ENCODE measurements around the gene CPN2.

Gene CPN2

GRCh38 chr3:194381460-194381875 is 30.3 kb upstream of the CPN2 start:
- no peak for TF ChIP-seq CTCF (IDR thresholded peaks at IDR 0.05; ENCODE audit: low read depth, low read length)
- H3K4me3 ChIP-seq (ENCODE audit: low read depth, low read length) = peak overlapping the region; percentile 31; the same call in 1 of the 2 replicates

GRCh38 chr3:194380326-194380725 is 29.2 kb upstream of the CPN2 start:
- no peak overlapping the region for H3K4me3 ChIP-seq (ENCODE audit: low read depth, low read length)
- TF ChIP-seq CTCF (IDR thresholded peaks at IDR 0.05; ENCODE audit: low read depth, low read length) = no peak

GRCh38 chr3:194379651-194380050 is 28.5 kb upstream of the CPN2 start:
- TF ChIP-seq CTCF (IDR thresholded peaks at IDR 0.05; ENCODE audit: low read depth, low read length) = no peak
- H3K4me3 ChIP-seq (ENCODE audit: low read depth, low read length) = no peak overlapping the region

DNA sequence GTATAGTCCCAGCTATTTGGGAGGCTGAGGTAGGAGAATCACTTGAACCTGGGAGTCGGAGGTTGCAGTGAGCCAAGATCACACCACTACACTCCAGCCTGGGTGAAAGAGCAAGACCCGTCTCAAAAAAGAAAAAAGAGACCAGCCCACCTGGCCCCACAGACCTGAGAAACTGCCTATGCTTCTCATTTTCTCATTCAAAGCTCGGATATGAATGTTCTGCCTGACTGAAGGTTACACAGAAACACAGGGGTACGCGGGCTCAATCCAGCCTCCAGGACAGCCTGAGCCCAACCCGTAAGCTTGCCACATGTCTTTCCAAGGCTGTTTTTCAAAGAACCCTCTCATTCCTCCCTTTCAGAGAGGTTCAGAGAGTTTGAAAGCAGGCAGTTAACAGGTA is 28.1 kb upstream of the CPN2 start:
- TF ChIP-seq CTCF (IDR thresholded peaks at IDR 0.05; ENCODE audit: low read depth, low read length) = no peak

DNA sequence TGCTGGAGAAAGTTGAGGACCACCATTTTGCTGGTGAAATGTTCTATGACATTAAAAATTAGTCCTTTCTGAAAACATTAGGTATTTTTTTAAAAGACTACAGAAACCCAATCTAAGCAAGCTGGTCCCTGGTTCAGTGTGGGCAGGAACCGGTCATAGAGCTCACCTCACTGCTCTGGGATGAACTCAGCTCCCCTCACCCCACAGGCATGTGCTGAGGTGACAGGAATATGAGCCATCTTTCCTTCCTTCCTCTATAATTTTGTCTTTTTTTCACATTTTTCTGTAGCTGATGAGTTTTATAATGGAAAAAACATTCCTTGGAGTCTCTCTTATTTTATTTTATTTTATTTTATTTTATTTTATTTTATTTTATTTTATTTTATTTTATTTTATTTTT is 26.6 kb upstream of the CPN2 start:
- no peak for TF ChIP-seq CTCF (IDR thresholded peaks at IDR 0.05; ENCODE audit: low read depth, low read length)

More for the DNA sequence above, 28.1 kb upstream of the CPN2 start:
- no peak overlapping the region for H3K4me3 ChIP-seq (ENCODE audit: low read depth, low read length)

DNA sequence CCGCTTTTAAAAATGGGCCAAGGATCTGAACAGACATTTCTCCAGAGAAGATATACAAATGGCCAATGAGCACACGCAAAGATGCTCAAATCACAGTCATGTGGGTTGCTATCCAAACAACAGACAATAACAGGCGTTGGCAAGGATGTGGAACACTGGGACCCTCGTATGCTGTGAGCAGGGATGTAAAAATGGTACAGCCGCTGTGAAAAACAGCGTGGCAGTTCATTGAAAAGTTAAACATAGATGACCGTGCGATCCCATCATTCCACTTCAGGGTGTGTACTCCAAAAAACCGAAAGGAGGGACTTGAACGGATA is 25.1 kb upstream of the CPN2 start:
- no peak for TF ChIP-seq CTCF (IDR thresholded peaks at IDR 0.05; ENCODE audit: low read depth, low read length)
- H3K4me3 ChIP-seq (ENCODE audit: low read depth, low read length) = no peak overlapping the region

More for the DNA sequence above, 26.6 kb upstream of the CPN2 start:
- no peak overlapping the region for H3K4me3 ChIP-seq (ENCODE audit: low read depth, low read length)

- H3K4me3 ChIP-seq (ENCODE audit: low read depth, low read length) = no peak overlapping the region
- no peak for TF ChIP-seq CTCF (IDR thresholded peaks at IDR 0.05; ENCODE audit: low read depth, low read length)
These were observed 24.5 kb upstream of the CPN2 start for GRCh38 chr3:194375473-194376240.
